HCT116 (cell line): ENCODE results near the gene TBKBP1. TPM values are rescaled to one million over a fixed set of nuclear protein-coding genes. Genes with fewer than 3 reads are reported as not detected.

ENCODE experiments used
- ATAC-seq: fragments of 200-7000 bp; cut with Tn5 transposase; 2 replicates; pipeline ENCODE4 v1.9.1; 2020; ENCODE audit warnings: mild to moderate bottlenecking, moderate library complexity
- BruUV-seq: library from RNA; stranded (reverse); fragments of 400-500 nt; replicated peaks from 2 replicates; lab custom pipeline; 2021; lab: Mats Ljungman, UMichigan
- CTCF ChIA-PET: fragments of 300-600 bp; sonication (Branson Sonifier 250); formaldehyde crosslinking; loops from one replicate; lab custom pipeline; 2021; ENCODE audit warnings: antibody characterized with exemption; lab: Charles Lee
- POLR2A ChIA-PET: fragments of 300-600, 350-600 bp; sonication (Branson Sonifier 250); formaldehyde crosslinking; loops from one replicate; lab custom pipeline; 2021; ENCODE audit warnings: antibody characterized with exemption; lab: Charles Lee
- RAD21 ChIA-PET, 2 experiments: fragments of 300-600 bp; sonication (Branson Sonifier 250); formaldehyde crosslinking; loops; one replicate each; lab custom pipeline; 2023; ENCODE audit warnings: low total read pairs in 2 of 2; ENCODE audit not compliant: uncharacterized antibody in 2 of 2, unreplicated experiment in 2 of 2, low non-redundant PET in 1 of 2; lab: Charles Lee
- DNase-seq: peaks from one replicate; pipeline ENCODE4 v3.0.0-alpha.2; 2010; ENCODE audit warnings: low read depth, low spot score
- H2AFZ ChIP-seq: fragments of 200-600 bp; shearing (Covaris generic), sonication (generic); 2 replicates; pipeline ENCODE4 v1.6.1; 2017; ENCODE audit warnings: low read depth, mixed run types, mixed read lengths, antibody characterized with exemption, low read length; ENCODE audit not compliant: poor library complexity, severe bottlenecking
- H3K27ac ChIP-seq: 2 replicates; pipeline ENCODE4 v1.5.1; 2012; ENCODE audit warnings: low read depth, low read length
- H3K27me3 ChIP-seq: fragments of 200-600 bp; sonication (generic); 2 replicates; pipeline ENCODE4 v1.6.1; 2016; ENCODE audit warnings: mixed run types, low read length, mixed read lengths; ENCODE audit not compliant: insufficient read depth
- H3K36me3 ChIP-seq, 2 experiments: fragments of 200-500 bp in 1 of 2; fragments of 200-600 bp in 1 of 2; sonication (Bioruptor generic) in 1 of 2; sonication (generic) in 1 of 2; 2 replicates each; pipeline versions ENCODE4 v1.5.1 to v1.6.1; 2014 to 2016; ENCODE audit warnings: low read length in 2 of 2, inconsistent platforms in 1 of 2, mixed read lengths in 1 of 2, mixed run types in 1 of 2; ENCODE audit not compliant: insufficient read depth in 2 of 2, control insufficient read depth in 1 of 2
- H3K4me1 ChIP-seq, 2 experiments: fragments of 200-600 bp in 1 of 2; sonication (generic) in 1 of 2; 2 replicates each; pipeline versions ENCODE4 v1.5.1 to v1.6.1; 2012 to 2017; ENCODE audit warnings: low read length in 2 of 2, inconsistent platforms in 1 of 2, mild to moderate bottlenecking in 1 of 2, mixed read lengths in 1 of 2, mixed run types in 1 of 2, moderate library complexity in 1 of 2; ENCODE audit not compliant: insufficient read depth in 2 of 2, control insufficient read depth in 1 of 2
- H3K4me2 ChIP-seq: fragments of 200-600 bp; sonication (generic); 2 replicates; pipeline ENCODE4 v1.6.1; 2017; ENCODE audit warnings: mixed run types, low read length, mixed read lengths
- H3K4me3 ChIP-seq, 2 experiments: fragments of 200-600 bp in 1 of 2; sonication (generic) in 1 of 2; replicated peaks in 1 of 2; 2 replicates each; pipeline ENCODE4 v1.5.1; 2011 to 2016; ENCODE audit warnings: low read length in 2 of 2, control low read depth in 1 of 2, low read depth in 1 of 2, mild to moderate bottlenecking in 1 of 2, mixed read lengths in 1 of 2, mixed run types in 1 of 2
- H3K79me2 ChIP-seq: fragments of 200-600 bp; sonication (generic); 2 replicates; pipeline ENCODE4 v1.6.1; 2017; ENCODE audit warnings: mild to moderate bottlenecking, mixed run types, low read length, moderate library complexity, mixed read lengths; ENCODE audit not compliant: insufficient read depth
- H3K9ac ChIP-seq: fragments of 200-600 bp; sonication (generic); 2 replicates; pipeline ENCODE4 v1.6.1; 2016; ENCODE audit warnings: low read length, mixed read lengths
- H3K9me2 ChIP-seq: fragments of 200-600 bp; sonication (generic), shearing (Covaris generic); 2 replicates; pipeline ENCODE4 v1.6.1; 2017; ENCODE audit warnings: mixed run types, mild to moderate bottlenecking, moderate library complexity; ENCODE audit not compliant: insufficient read depth
- H3K9me3 ChIP-seq, 2 experiments: fragments of 200-500 bp in 1 of 2; fragments of 200-600 bp in 1 of 2; sonication (Bioruptor generic) in 1 of 2; sonication (generic) in 1 of 2; 2 replicates each; pipeline ENCODE4 v1.6.1; 2014 to 2017; ENCODE audit warnings: low read length in 2 of 2, mixed read lengths in 2 of 2, inconsistent platforms in 1 of 2, low read depth in 1 of 2, mild to moderate bottlenecking in 1 of 2, mixed run types in 1 of 2, moderate library complexity in 1 of 2; ENCODE audit not compliant: control insufficient read depth in 1 of 2, insufficient read depth in 1 of 2
- H4K20me1 ChIP-seq: fragments of 200-600 bp; sonication (generic), shearing (Covaris generic); 2 replicates; pipeline ENCODE4 v1.6.1; 2017; ENCODE audit warnings: mixed run types, mild to moderate bottlenecking, moderate library complexity; ENCODE audit not compliant: insufficient read depth
- CBX3 ChIP-seq: IDR thresholded peaks from 2 replicates; pipeline ENCODE4 v1.6.1; 2012; ENCODE audit warnings: low read depth
- CEBPB ChIP-seq: IDR thresholded peaks from 2 replicates; pipeline ENCODE4 v1.6.1; 2012; ENCODE audit warnings: low read depth
- EGR1 ChIP-seq: IDR thresholded peaks from 2 replicates; pipeline ENCODE4 v1.6.1; 2012; ENCODE audit warnings: low read depth
- ELF1 ChIP-seq: IDR thresholded peaks from 2 replicates; pipeline ENCODE4 v1.6.1; 2012; ENCODE audit warnings: low read depth, borderline replicate concordance
- EZH2 ChIP-seq: fragments of 200-600 bp; sonication (generic); IDR thresholded peaks from 2 replicates; pipeline ENCODE4 v1.6.1; 2017; ENCODE audit warnings: antibody characterized with exemption, mixed run types
- EZH2phosphoT487 ChIP-seq: fragments of 200-600 bp; IDR thresholded peaks from 2 replicates; pipeline ENCODE4 v1.6.1; 2018; ENCODE audit warnings: antibody characterized with exemption, borderline replicate concordance
- FOSL1 ChIP-seq: IDR thresholded peaks from 2 replicates; pipeline ENCODE4 v1.6.1; 2012; ENCODE audit warnings: low read depth
- JUND ChIP-seq: IDR thresholded peaks from 2 replicates; pipeline ENCODE4 v1.6.1; 2012
- POLR2A ChIP-seq: IDR thresholded peaks from 2 replicates; pipeline ENCODE4 v1.7.0; 2011; ENCODE audit warnings: borderline replicate concordance; ENCODE audit not compliant: insufficient read depth, insufficient read length; ENCODE audit errors: extremely low read depth
- POLR2AphosphoS5 ChIP-seq: IDR thresholded peaks from 2 replicates; pipeline ENCODE4 v1.6.1; 2011; ENCODE audit warnings: mild to moderate bottlenecking, low read depth, low read length, moderate library complexity
- REST ChIP-seq: IDR thresholded peaks from 2 replicates; pipeline ENCODE4 v1.6.1; 2012; ENCODE audit warnings: low read depth
- SIN3A ChIP-seq: IDR thresholded peaks from 2 replicates; pipeline ENCODE4 v1.6.1; 2012; ENCODE audit warnings: low read depth
- SRF ChIP-seq: IDR thresholded peaks from 2 replicates; pipeline ENCODE4 v1.6.1; 2012; ENCODE audit warnings: low read depth
- TCF7L2 ChIP-seq: IDR thresholded peaks from 2 replicates; pipeline ENCODE4 v1.7.0; 2011; ENCODE audit warnings: borderline replicate concordance, inconsistent platforms; ENCODE audit not compliant: insufficient read depth, insufficient read length; ENCODE audit errors: extremely low read depth
- YY1 ChIP-seq: IDR thresholded peaks from 2 replicates; pipeline ENCODE4 v1.6.1; 2011; ENCODE audit warnings: low read length, low read depth, moderate library complexity, mild to moderate bottlenecking; ENCODE audit not compliant: insufficient replicate concordance; ENCODE audit errors: extremely low read depth
- ZFX ChIP-seq: fragments of 450-650 bp; IDR thresholded peaks from 2 replicates; pipeline ENCODE4 v1.6.1; 2017
- intact Hi-C: fragments of 100-400 bp; cut with micrococcal nuclease; formaldehyde crosslinking; loops from 2 replicates; pipeline ENCODE4 v1.10.0; 2022
- total RNA-seq: library from RNA; stranded (reverse); gene quantifications from one replicate; pipeline ENCODE4 v1.2.1, GENCODE V29; 2021; ENCODE audit not compliant: unreplicated experiment
- TF ChIP-seq, protein P1 (sequence below): IDR thresholded peaks from 2 replicates; pipeline ENCODE4 v1.6.1; 2011; ENCODE audit warnings: mild to moderate bottlenecking, low read length, moderate library complexity; ENCODE audit not compliant: insufficient replicate concordance; ENCODE audit errors: extremely low read depth
- TF ChIP-seq, protein P2 (sequence below): IDR thresholded peaks from 2 replicates; pipeline ENCODE4 v1.6.1; 2012
- TF ChIP-seq, protein P3 (sequence below), 3 experiments: fragments of 200-600 bp in 1 of 3; sonication (generic) in 1 of 3; IDR thresholded peaks in 2 of 3; conservative IDR thresholded peaks in 1 of 3; 2 replicates each; pipeline ENCODE4 v1.5.1; 2012 to 2017; ENCODE audit warnings: low read depth in 2 of 3, low read length in 2 of 3, antibody characterized with exemption in 1 of 3, borderline replicate concordance in 1 of 3, control low read depth in 1 of 3, mild to moderate bottlenecking in 1 of 3, mixed read lengths in 1 of 3, mixed run types in 1 of 3, moderate library complexity in 1 of 3; ENCODE audit not compliant: insufficient read depth in 1 of 3

TBKBP1 gene
- total RNA-seq, 1 experiment from 2014 or later: 12.4 TPM

DNA sequence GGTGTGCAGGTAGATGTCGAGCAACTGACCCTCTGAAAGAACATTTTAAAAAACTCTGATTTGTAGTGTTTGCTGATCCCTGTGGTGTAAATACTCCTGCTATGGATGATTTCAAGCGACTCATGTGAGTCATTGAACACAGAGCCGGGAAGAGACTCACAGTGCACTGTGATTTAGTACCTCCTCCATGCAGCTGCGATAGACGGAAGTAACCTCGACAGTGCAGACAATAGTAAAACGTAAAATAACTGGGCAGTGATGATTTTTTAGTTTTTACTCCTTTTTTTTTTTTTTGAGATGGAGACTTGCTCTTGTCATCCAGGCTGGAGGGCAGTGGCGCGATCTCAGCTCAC lies 47.8 kb downstream of the TBKBP1 start:
- ATAC-seq: no peak
- Histone ChIP-seq H3K36me3 (no peaks in the 10 kb centered on the region), H3K27ac (no peak overlapping the region), H3K9ac (no peak overlapping the region), H3K9me2 (no peaks in the 10 kb centered on the region), H3K4me3 (no peak overlapping the region), H3K4me1 (no peaks in the 10 kb centered on the region)
- DNase-seq: no peak
- TF ChIP-seq TCF7L2: no peak
- TF ChIP-seq, protein P1, sequence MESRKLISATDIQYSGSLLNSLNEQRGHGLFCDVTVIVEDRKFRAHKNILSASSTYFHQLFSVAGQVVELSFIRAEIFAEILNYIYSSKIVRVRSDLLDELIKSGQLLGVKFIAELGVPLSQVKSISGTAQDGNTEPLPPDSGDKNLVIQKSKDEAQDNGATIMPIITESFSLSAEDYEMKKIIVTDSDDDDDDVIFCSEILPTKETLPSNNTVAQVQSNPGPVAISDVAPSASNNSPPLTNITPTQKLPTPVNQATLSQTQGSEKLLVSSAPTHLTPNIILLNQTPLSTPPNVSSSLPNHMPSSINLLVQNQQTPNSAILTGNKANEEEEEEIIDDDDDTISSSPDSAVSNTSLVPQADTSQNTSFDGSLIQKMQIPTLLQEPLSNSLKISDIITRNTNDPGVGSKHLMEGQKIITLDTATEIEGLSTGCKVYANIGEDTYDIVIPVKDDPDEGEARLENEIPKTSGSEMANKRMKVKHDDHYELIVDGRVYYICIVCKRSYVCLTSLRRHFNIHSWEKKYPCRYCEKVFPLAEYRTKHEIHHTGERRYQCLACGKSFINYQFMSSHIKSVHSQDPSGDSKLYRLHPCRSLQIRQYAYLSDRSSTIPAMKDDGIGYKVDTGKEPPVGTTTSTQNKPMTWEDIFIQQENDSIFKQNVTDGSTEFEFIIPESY: no peak
- TF ChIP-seq SRF: no peak
- TF ChIP-seq ZFX: no peak
- TF ChIP-seq CEBPB: no peak
- TF ChIP-seq, protein P2, sequence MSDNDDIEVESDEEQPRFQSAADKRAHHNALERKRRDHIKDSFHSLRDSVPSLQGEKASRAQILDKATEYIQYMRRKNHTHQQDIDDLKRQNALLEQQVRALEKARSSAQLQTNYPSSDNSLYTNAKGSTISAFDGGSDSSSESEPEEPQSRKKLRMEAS: no peak
- TF ChIP-seq FOSL1: no peak
- TF ChIP-seq POLR2A: no peak
- no peak for TF ChIP-seq CBX3
- TF ChIP-seq, protein P3, sequence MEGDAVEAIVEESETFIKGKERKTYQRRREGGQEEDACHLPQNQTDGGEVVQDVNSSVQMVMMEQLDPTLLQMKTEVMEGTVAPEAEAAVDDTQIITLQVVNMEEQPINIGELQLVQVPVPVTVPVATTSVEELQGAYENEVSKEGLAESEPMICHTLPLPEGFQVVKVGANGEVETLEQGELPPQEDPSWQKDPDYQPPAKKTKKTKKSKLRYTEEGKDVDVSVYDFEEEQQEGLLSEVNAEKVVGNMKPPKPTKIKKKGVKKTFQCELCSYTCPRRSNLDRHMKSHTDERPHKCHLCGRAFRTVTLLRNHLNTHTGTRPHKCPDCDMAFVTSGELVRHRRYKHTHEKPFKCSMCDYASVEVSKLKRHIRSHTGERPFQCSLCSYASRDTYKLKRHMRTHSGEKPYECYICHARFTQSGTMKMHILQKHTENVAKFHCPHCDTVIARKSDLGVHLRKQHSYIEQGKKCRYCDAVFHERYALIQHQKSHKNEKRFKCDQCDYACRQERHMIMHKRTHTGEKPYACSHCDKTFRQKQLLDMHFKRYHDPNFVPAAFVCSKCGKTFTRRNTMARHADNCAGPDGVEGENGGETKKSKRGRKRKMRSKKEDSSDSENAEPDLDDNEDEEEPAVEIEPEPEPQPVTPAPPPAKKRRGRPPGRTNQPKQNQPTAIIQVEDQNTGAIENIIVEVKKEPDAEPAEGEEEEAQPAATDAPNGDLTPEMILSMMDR (IDR thresholded peaks at IDR 0.05 in 2 of 3, conservative IDR thresholded peaks at IDR 0.05 in 1 of 3; ENCODE audit: borderline replicate concordance in 1 of 3, insufficient read depth in 1 of 3, low read depth in 2 of 3, low read length in 2 of 3): no peak
- no peak for TF ChIP-seq JUND
- no peak for TF ChIP-seq YY1
- no peak for TF ChIP-seq POLR2AphosphoS5
- no peak for TF ChIP-seq EGR1
- no peak for TF ChIP-seq EZH2
- no peak for TF ChIP-seq EZH2phosphoT487
- TF ChIP-seq REST: no peak
- no peak for TF ChIP-seq SIN3A
- no peak for TF ChIP-seq ELF1
- TF ChIP-seq, all 23 proteins: peak for 0
- RAD21 ChIA-PET: no interaction called here
- Histone ChIP-seq H3K9me3 (no peaks in the 10 kb centered on the region), H2AFZ (no peak overlapping the region), H4K20me1 (no peaks in the 10 kb centered on the region), H3K79me2 (no peaks in the 10 kb centered on the region), H3K4me2 (no peak overlapping the region), H3K27me3 (0 out of 2 replicates have a peak, but pooled peaks cover 4% of the 10 kb centered on the region)
- intact Hi-C loops: loop anchor here (2.0 kb wide), 1 partner anchor 77 kb away; no protein-coding TSS in a partner anchor
- no TSS peak for BruUV-seq
- CTCF ChIA-PET: interaction anchor here (0.8 kb wide), 1 partner anchor 9 kb away, joined by 3 read pairs; the partner anchor contains the start of gene TBX21
- POLR2A ChIA-PET: no interaction called here
